IPS-15b (cell line): ENCODE data around the gene DVL3.
"Not testable (repeated sequence)": the region's sequence is repeated elsewhere in the genome, so short reads cannot be mapped to it uniquely, and the experiment has no call there.

Source experiments
- H3K27me3 ChIP-seq: one replicate; pipeline ENCODE4 v1.6.1; 2013; ENCODE audit warnings: low read length; ENCODE audit not compliant: control insufficient read depth, insufficient read depth
- H3K36me3 ChIP-seq: one replicate; pipeline ENCODE4 v1.6.1; 2013; ENCODE audit warnings: low read length; ENCODE audit not compliant: control insufficient read depth, insufficient read depth
- H3K4me1 ChIP-seq: one replicate; pipeline ENCODE4 v1.6.1; 2013; ENCODE audit warnings: mild to moderate bottlenecking, low read length; ENCODE audit not compliant: control insufficient read depth, insufficient read depth
- H3K4me3 ChIP-seq: one replicate; pipeline ENCODE4 v1.5.1; 2013; ENCODE audit warnings: low read depth, low read length
- H3K9ac ChIP-seq: one replicate; pipeline ENCODE4 v1.6.1; 2013; ENCODE audit warnings: low read depth, mild to moderate bottlenecking, low read length
- H3K9me3 ChIP-seq: one replicate; pipeline ENCODE4 v1.6.1; 2013; ENCODE audit warnings: mild to moderate bottlenecking, low read length; ENCODE audit not compliant: control insufficient read depth, insufficient read depth

DVL3 gene

DNA sequence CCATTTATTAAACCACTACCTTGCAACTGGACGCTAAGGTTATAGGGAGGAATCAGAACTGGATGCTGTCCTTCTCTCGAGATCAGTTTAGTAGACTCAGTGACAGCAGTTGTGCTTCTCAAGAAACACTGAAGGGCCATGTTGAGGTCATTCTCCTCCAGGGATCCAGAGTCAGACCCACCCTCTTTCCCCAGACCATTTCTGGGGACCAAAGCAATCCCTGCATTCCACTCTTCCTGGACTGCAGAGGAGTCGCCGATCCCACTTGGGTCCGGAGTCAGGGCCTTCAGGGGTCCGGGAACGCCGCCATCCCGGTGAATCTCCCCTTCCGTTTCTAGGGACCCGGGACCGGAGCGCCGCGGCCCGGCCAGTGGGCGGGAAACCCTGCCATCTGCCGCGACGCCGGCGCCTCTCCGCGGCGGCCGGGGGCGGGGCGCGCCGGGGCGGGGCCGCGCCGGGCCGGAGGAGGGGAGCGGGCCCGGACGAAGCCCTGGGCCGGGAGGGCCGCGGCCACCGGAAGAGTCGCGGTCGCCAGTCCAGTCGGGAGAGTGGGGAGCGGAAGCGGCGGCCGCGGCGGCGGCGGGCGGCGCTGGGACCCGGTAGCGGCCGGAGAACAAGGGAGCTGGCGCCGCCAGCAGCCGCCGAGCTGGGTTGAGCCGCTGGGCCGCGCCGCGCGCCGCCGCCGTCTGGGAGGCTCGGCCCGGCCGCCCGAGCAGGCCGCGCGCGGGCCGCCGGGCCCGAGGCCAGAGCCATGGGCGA is at the start of gene DVL3:
Gene DVL3, plus strand, starts transcription at position 493 of the 759 bp plus-strand sequence. Its CDS starts 259 bp downstream, at position 752.
- Histone ChIP-seq H3K4me1 (peaks cover 8% of the 10 kb centered on the region), H3K4me3 (peak within 1 kb of the TSS; percentile 85), H3K36me3 (no peaks in the 10 kb centered on the region), H3K27me3 (no peaks in the 10 kb centered on the region), H3K9ac (peak within 1 kb of the TSS; percentile 66), H3K9me3 (no peaks in the 10 kb centered on the region)

DNA sequence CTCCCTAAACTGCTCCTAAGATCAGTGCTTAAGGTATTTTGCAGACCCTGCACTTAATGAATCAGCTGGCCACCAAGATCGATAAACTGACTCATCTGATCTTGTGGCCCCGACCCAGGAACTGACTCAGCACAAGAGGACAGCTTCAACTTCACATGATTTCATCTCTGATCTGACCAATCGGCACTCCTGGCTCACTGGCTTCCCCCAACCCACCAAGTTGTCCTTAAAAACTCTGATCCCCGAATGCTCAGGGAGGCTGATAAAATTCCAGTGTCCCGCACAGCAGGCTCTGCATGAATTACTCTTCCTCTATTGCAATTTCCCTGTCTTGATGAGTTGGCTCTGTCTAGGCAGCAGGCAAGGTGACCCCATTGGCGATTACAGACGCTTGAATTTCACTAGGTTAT is 44.9 kb upstream of the DVL3 start:
- Histone ChIP-seq H3K9ac (no peak overlapping the region), H3K4me3 (no peak overlapping the region), H3K36me3 (no peaks in the 10 kb centered on the region), H3K9me3 (no peaks in the 10 kb centered on the region), H3K27me3 (no peaks in the 10 kb centered on the region), H3K4me1 (no peaks in the 10 kb centered on the region)

GRCh38 chr3:184116017-184116416 is 39.2 kb upstream of the DVL3 start:
- H3K36me3 ChIP-seq = no peaks in the 10 kb centered on the region
- H3K4me1 ChIP-seq = no peaks in the 10 kb centered on the region
- H3K4me3 ChIP-seq = no peak overlapping the region
- no peaks in the 10 kb centered on the region for H3K9me3 ChIP-seq
- no peaks in the 10 kb centered on the region for H3K27me3 ChIP-seq
- H3K9ac ChIP-seq = no peak overlapping the region

GRCh38 chr3:184117636-184118035 is 37.5 kb upstream of the DVL3 start:
- Histone ChIP-seq H3K4me1 (no peaks in the 10 kb centered on the region), H3K36me3 (no peaks in the 10 kb centered on the region), H3K27me3 (no peaks in the 10 kb centered on the region), H3K4me3 (no peak overlapping the region), H3K9ac (no peak overlapping the region), H3K9me3 (no peaks in the 10 kb centered on the region)

- not testable (repeated sequence) for H3K36me3 ChIP-seq, H3K4me3 ChIP-seq, H3K9ac ChIP-seq, H3K4me1 ChIP-seq, H3K9me3 ChIP-seq, H3K27me3 ChIP-seq
These were observed 34.1 kb upstream of the DVL3 start for GRCh38 chr3:184121031-184121430.

- no peak overlapping the region for H3K9ac ChIP-seq
These were observed 29.2 kb upstream of the DVL3 start for GRCh38 chr3:184126006-184126405.

DNA sequence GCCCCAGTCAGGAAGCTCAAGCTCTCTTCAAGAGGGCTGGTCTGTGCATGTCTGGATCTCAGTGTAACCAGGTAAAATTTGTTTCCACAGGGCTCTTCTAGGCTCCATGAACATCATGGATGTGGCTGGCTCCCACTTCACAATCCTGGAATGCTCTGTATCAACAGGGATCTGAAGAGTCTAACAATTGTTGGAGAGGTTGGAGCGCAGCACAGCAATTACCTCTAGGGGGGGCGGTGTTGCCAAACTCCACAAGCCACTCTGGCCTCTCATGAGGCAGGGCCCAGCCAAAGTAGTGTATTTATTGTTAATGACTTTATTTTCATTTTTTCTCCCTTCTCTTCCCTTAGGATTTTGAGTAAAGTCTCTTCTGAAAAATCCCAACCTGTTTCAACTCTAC is 26.2 kb upstream of the DVL3 start:
- no peak overlapping the region for H3K9ac ChIP-seq
- H3K4me3 ChIP-seq = no peak overlapping the region
- H3K9me3 ChIP-seq = no peaks in the 10 kb centered on the region
- H3K27me3 ChIP-seq = no peaks in the 10 kb centered on the region
- H3K36me3 ChIP-seq = no peaks in the 10 kb centered on the region
- H3K4me1 ChIP-seq = no peaks in the 10 kb centered on the region

More at GRCh38 chr3:184126006-184126405, 29.2 kb upstream of the DVL3 start:
- Histone ChIP-seq H3K4me1 (no peaks in the 10 kb centered on the region), H3K27me3 (no peaks in the 10 kb centered on the region), H3K9me3 (no peaks in the 10 kb centered on the region), H3K36me3 (no peaks in the 10 kb centered on the region), H3K4me3 (no peak overlapping the region)

DNA sequence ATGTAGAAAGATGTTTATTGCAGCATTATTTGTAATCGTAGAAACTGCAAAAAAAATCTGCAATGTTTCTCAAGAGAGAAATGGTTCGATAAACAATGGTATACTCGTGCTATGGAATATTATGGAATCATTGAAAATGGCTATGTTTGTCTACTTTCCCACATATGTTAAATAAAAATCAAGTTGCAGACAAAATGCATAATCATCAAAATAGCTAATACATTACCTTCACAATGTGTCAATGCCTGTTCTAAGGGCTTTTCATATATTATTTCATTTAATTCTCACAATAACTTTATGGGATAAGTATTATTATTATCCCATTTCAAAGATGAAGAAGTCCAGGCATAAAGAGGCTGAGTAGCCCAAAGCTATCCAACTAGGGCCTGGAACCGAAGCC is 22.2 kb upstream of the DVL3 start:
- H3K4me1 ChIP-seq = peaks cover 5% of the 10 kb centered on the region
- no peaks in the 10 kb centered on the region for H3K9me3 ChIP-seq
- H3K36me3 ChIP-seq = peaks cover 3% of the 10 kb centered on the region
- no peaks in the 10 kb centered on the region for H3K27me3 ChIP-seq
- H3K9ac ChIP-seq = no peak overlapping the region
- no peak overlapping the region for H3K4me3 ChIP-seq

GRCh38 chr3:184133840-184134745 is 21.1 kb upstream of the DVL3 start:
- H3K9me3 ChIP-seq = no peaks in the 10 kb centered on the region
- H3K4me1 ChIP-seq = peaks cover 5% of the 10 kb centered on the region
- peak overlapping the region; percentile 97 for H3K4me3 ChIP-seq
- no peaks in the 10 kb centered on the region for H3K27me3 ChIP-seq
- peak overlapping the region; percentile 85 for H3K9ac ChIP-seq
- peaks cover 5% of the 10 kb centered on the region for H3K36me3 ChIP-seq

DNA sequence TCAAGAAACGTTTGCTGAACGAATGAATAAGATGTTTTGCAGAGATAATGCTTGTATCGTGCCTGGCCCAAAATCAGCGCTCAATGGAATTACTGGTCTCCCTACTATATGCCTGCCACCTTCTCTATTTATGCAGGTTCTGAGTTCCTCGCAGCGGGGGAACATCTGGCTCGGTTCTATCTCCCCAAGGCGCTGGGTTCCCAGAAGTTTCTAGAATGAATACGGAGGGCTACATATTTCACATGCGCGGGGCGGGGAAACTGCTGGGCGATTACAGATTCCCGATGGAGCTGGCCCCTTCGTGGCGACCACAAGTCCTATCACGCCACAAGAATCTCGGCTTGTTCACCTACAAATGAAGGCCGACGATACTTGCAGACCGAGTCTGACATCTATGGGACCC is 20.4 kb upstream of the DVL3 start:
- Histone ChIP-seq H3K36me3 (peaks cover 5% of the 10 kb centered on the region), H3K9me3 (no peaks in the 10 kb centered on the region), H3K9ac (peak overlapping the region; percentile 85), H3K27me3 (no peaks in the 10 kb centered on the region), H3K4me3 (peak overlapping the region; percentile 97), H3K4me1 (peaks cover 5% of the 10 kb centered on the region)

DNA sequence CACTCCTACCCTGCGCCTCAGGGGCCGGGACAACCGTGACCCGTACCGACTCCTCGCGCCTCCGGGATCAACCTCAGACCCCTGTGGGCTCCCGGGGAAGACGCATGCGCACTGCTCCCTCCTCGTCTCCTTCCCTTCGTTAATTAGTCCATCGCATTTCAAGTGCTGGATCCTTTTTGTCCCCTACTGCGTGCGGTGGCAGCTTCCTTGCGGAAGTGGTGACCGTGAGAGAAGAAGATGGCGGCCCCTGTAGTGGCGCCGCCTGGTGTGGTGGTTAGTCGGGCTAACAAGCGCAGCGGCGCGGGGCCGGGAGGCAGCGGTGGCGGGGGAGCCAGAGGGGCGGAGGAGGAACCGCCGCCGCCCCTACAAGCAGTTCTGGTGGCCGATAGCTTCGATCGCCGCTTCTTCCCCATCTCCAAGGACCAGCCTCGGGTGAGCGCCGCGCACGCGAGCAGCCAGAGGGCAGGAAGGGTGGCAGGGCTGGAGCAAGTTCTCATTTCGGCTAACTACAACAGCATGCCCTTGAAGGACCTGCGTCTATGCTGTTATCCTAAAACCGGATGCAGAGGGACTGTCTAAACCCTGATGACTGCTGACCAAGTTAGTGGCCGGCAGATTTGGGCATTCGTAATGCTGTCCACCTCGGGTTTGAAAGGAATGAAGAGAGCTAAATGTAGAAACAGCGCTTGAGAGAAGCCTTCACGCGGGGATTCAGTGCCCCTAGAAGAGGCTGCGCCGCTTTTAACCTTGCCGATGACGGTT is 19.8 kb upstream of the DVL3 start, which contains the start of gene EIF2B5:
Gene EIF2B5, plus strand, starts transcription at position 210 of the 762 bp plus-strand sequence. Its CDS starts 28 bp downstream, at position 238.
- peak within 1 kb of the TSS; percentile 97 for H3K4me3 ChIP-seq
- H3K27me3 ChIP-seq = no peaks in the 10 kb centered on the region
- H3K36me3 ChIP-seq = peaks cover 9% of the 10 kb centered on the region
- peaks cover 5% of the 10 kb centered on the region for H3K4me1 ChIP-seq
- H3K9ac ChIP-seq = peak within 1 kb of the TSS; percentile 85
- no peaks in the 10 kb centered on the region for H3K9me3 ChIP-seq
